Vagina (tissue), 2 donors: ENCODE measurements around the gene CAB39. TPM values are rescaled to one million over a fixed set of nuclear protein-coding genes. Genes with fewer than 3 reads are reported as not detected.

Experiments
- DNase-seq, 2 donors: peaks; one replicate each; pipeline ENCODE4 v3.0.0-alpha.2; 2017; ENCODE audit errors: extremely low spot score in 2 of 2
- H3K27ac ChIP-seq: fragments of 200-600 bp; sonication (generic); one replicate; pipeline ENCODE4 v1.5.1; 2019
- H3K27me3 ChIP-seq: fragments of 200-600 bp; sonication (generic); one replicate; pipeline ENCODE4 v1.5.1; 2019
- H3K36me3 ChIP-seq, 2 donors: fragments of 200-600 bp; sonication (generic); one replicate each; pipeline ENCODE4 v1.5.1; 2017 to 2019
- H3K4me1 ChIP-seq: fragments of 200-600 bp; sonication (generic); one replicate; pipeline ENCODE4 v1.5.1; 2019
- H3K4me3 ChIP-seq, 2 donors: fragments of 200-600 bp; sonication (generic); 1 replicate in 1 of 2; 2 replicates in 1 of 2; pipeline ENCODE4 v1.5.1; 2016 to 2019
- H3K9me3 ChIP-seq: fragments of 200-600 bp; sonication (generic); one replicate; pipeline ENCODE4 v1.5.1; 2019
- CTCF ChIP-seq, 3 experiments: fragments of 450-650 bp in 2 of 3; fragments of 200-600 bp in 1 of 3; sonication (generic) in 1 of 3; IDR thresholded peaks; one replicate each; pipeline ENCODE4 v1.5.1; 2017 to 2019; ENCODE audit warnings: antibody characterized with exemption in 3 of 3, mild to moderate bottlenecking in 2 of 3, moderate library complexity in 2 of 3
- POLR2A ChIP-seq, 2 donors: fragments of 450-650 bp; IDR thresholded peaks; one replicate each; pipeline ENCODE4 v1.6.1; 2017; ENCODE audit warnings: antibody characterized with exemption in 2 of 2, mild to moderate bottlenecking in 2 of 2, moderate library complexity in 2 of 2
- POLR2AphosphoS5 ChIP-seq, 2 donors: sonication (generic); formaldehyde crosslinking; IDR thresholded peaks; one replicate each; pipeline ENCODE4 v1.9.0; 2017; ENCODE audit warnings: antibody characterized with exemption in 2 of 2, mild to moderate bottlenecking in 2 of 2, low read depth in 1 of 2; ENCODE audit not compliant: insufficient read depth in 1 of 2
- intact Hi-C: fragments of 100-400 bp; cut with DNase I; formaldehyde crosslinking; loops from one replicate; pipeline ENCODE4 v1.15.1; 2023
- total RNA-seq: library from RNA; depleted of rRNA; stranded (reverse); fragments of >200 nt; gene quantifications from one replicate; pipeline ENCODE4 v1.2.3, GENCODE V29; 2016

Gene CAB39
- total RNA-seq, 1 donor from 2014 or later = 59.4 TPM

GRCh38 chr2:230816735-230817134 is 104.1 kb downstream of the CAB39 start:
- no peaks in the 10 kb centered on the region for H3K27me3 ChIP-seq
- H3K9me3 ChIP-seq = no peaks in the 10 kb centered on the region
- H3K36me3 ChIP-seq = peaks cover 0 to 44% of the 10 kb centered on the region in 2 donors
- intact Hi-C loops = no loop called here
- no peak overlapping the region for H3K27ac ChIP-seq
- DNase-seq = no peak
- no peaks in the 10 kb centered on the region for H3K4me1 ChIP-seq
- no peak overlapping the region for H3K4me3 ChIP-seq
- no peak for TF ChIP-seq POLR2A (IDR thresholded peaks at IDR 0.05)
- no peak for TF ChIP-seq POLR2AphosphoS5 (IDR thresholded peaks at IDR 0.05; ENCODE audit: insufficient read depth in 1 of 2, low read depth in 1 of 2)
- no peak for TF ChIP-seq CTCF (IDR thresholded peaks at IDR 0.05)

GRCh38 chr2:230819433-230819832 is 106.8 kb downstream of the CAB39 start:
- no peaks in the 10 kb centered on the region for H3K27me3 ChIP-seq
- no peaks in the 10 kb centered on the region for H3K9me3 ChIP-seq
- intact Hi-C loops = no loop called here
- H3K36me3 ChIP-seq = peaks cover 0 to 31% of the 10 kb centered on the region in 2 donors
- DNase-seq = no peak
- no peak overlapping the region for H3K4me3 ChIP-seq
- no peak overlapping the region for H3K27ac ChIP-seq
- peaks cover 5% of the 10 kb centered on the region for H3K4me1 ChIP-seq
- TF ChIP-seq POLR2AphosphoS5 (IDR thresholded peaks at IDR 0.05; ENCODE audit: insufficient read depth in 1 of 2, low read depth in 1 of 2) = no peak
- no peak for TF ChIP-seq CTCF (IDR thresholded peaks at IDR 0.05)
- TF ChIP-seq POLR2A (IDR thresholded peaks at IDR 0.05) = no peak

- H3K4me1 ChIP-seq = peaks cover 9% of the 10 kb centered on the region
- H3K27ac ChIP-seq = no peak overlapping the region
- no peaks in the 10 kb centered on the region for H3K9me3 ChIP-seq
- peaks cover 0 to 21% of the 10 kb centered on the region in 2 donors for H3K36me3 ChIP-seq
- DNase-seq = no peak
- no peak for TF ChIP-seq CTCF (IDR thresholded peaks at IDR 0.05)
- TF ChIP-seq POLR2AphosphoS5 (IDR thresholded peaks at IDR 0.05; ENCODE audit: insufficient read depth in 1 of 2, low read depth in 1 of 2) = no peak
- no peak for TF ChIP-seq POLR2A (IDR thresholded peaks at IDR 0.05)
- intact Hi-C loops = loop anchor here (5.0 kb wide), 1 partner anchor 166 kb away; no protein-coding TSS in a partner anchor
- H3K27me3 ChIP-seq = no peaks in the 10 kb centered on the region
- H3K4me3 ChIP-seq = no peak overlapping the region
Measured at GRCh38 chr2:230821261-230821990, 108.8 kb downstream of the CAB39 start.

- intact Hi-C loops = loop anchor here (5.0 kb wide), 1 partner anchor 165 kb away; no protein-coding TSS in a partner anchor
- TF ChIP-seq POLR2AphosphoS5 (IDR thresholded peaks at IDR 0.05; ENCODE audit: insufficient read depth in 1 of 2, low read depth in 1 of 2) (no peak), POLR2A (IDR thresholded peaks at IDR 0.05) (no peak), CTCF (IDR thresholded peaks at IDR 0.05) (no peak)
- no peaks in the 10 kb centered on the region for H3K9me3 ChIP-seq
- no peak for DNase-seq
- no peak overlapping the region for H3K27ac ChIP-seq
- H3K36me3 ChIP-seq = peaks cover 0 to 16% of the 10 kb centered on the region in 2 donors
- no peak overlapping the region for H3K4me3 ChIP-seq
- H3K4me1 ChIP-seq = peaks cover 9% of the 10 kb centered on the region
- H3K27me3 ChIP-seq = no peaks in the 10 kb centered on the region
Measured at GRCh38 chr2:230821991-230822520, 109.4 kb downstream of the CAB39 start.
